Ishikawa (cell line): ENCODE results near the gene WDFY2.

Source experiments
- CEBPB ChIP-seq: IDR thresholded peaks from 2 replicates; pipeline ENCODE4 v1.6.1; 2012
- CREB1 ChIP-seq: IDR thresholded peaks from 2 replicates; pipeline ENCODE4 v1.6.1; 2012; ENCODE audit warnings: low read depth
- EGR1 ChIP-seq: IDR thresholded peaks from 2 replicates; pipeline ENCODE4 v1.6.1; 2012
- EP300 ChIP-seq: IDR thresholded peaks from 2 replicates; pipeline ENCODE4 v1.6.1; 2012; ENCODE audit warnings: borderline replicate concordance
- FOXM1 ChIP-seq: IDR thresholded peaks from 2 replicates; pipeline ENCODE4 v1.6.1; 2012; ENCODE audit warnings: low read depth, borderline replicate concordance
- NFIC ChIP-seq: IDR thresholded peaks from 2 replicates; pipeline ENCODE4 v1.6.1; 2012
- RAD21 ChIP-seq: IDR thresholded peaks from 2 replicates; pipeline ENCODE4 v1.6.1; 2012; ENCODE audit warnings: low read depth
- TAF1 ChIP-seq: IDR thresholded peaks from 2 replicates; pipeline ENCODE4 v1.6.1; 2012; ENCODE audit warnings: low read depth, mild to moderate bottlenecking
- TCF12 ChIP-seq: IDR thresholded peaks from 2 replicates; pipeline ENCODE4 v1.6.1; 2012; ENCODE audit warnings: low read depth
- TEAD4 ChIP-seq: IDR thresholded peaks from 2 replicates; pipeline ENCODE4 v1.6.1; 2012
- YY1 ChIP-seq: IDR thresholded peaks from 2 replicates; pipeline ENCODE4 v1.6.1; 2012; ENCODE audit warnings: low read depth
- ZBTB7A ChIP-seq: IDR thresholded peaks from 2 replicates; pipeline ENCODE4 v1.6.1; 2012; ENCODE audit warnings: low read depth
- TF ChIP-seq, protein P1 (sequence below): IDR thresholded peaks from 2 replicates; pipeline ENCODE4 v1.6.1; 2012
- TF ChIP-seq, protein P2 (sequence below): IDR thresholded peaks from 2 replicates; pipeline ENCODE4 v1.6.1; 2012
- TF ChIP-seq, protein P3 (sequence below): IDR thresholded peaks from 2 replicates; pipeline ENCODE4 v1.6.1; 2012; ENCODE audit warnings: low read depth, mild to moderate bottlenecking

WDFY2 gene

GRCh38 chr13:51689663-51689996 lies 105.4 kb downstream of the WDFY2 start:
- TF ChIP-seq NFIC (no peak), ZBTB7A (no peak), FOXM1 (no peak), TAF1 (no peak), RAD21 (no peak), TCF12 (no peak), TEAD4 (no peak)
- TF ChIP-seq, protein P1, sequence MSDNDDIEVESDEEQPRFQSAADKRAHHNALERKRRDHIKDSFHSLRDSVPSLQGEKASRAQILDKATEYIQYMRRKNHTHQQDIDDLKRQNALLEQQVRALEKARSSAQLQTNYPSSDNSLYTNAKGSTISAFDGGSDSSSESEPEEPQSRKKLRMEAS: no peak
- TF ChIP-seq, protein P2, sequence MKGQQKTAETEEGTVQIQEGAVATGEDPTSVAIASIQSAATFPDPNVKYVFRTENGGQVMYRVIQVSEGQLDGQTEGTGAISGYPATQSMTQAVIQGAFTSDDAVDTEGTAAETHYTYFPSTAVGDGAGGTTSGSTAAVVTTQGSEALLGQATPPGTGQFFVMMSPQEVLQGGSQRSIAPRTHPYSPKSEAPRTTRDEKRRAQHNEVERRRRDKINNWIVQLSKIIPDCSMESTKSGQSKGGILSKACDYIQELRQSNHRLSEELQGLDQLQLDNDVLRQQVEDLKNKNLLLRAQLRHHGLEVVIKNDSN: no peak

DNA sequence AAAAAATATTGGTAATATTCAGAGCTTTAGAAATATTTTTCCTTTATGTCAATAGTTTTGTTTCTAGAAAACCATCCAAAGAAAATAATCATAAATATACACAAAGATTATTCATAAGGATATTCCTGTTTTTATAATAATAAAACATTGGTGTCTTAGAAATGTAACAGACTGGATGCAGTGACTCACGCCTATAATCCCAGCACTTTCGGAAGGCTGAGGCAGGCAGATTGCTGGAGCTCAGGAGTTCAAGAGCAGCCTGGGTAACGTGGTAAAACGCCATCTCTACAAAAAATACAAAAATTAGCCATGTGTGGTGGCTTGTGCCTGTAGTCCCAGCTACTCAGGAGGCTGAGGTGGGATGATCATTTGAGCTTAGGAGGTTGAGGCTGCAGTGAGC lies 112.9 kb downstream of the WDFY2 start:
- no peak for TF ChIP-seq TEAD4
- no peak for TF ChIP-seq NFIC
- no peak for TF ChIP-seq EGR1
- no peak for TF ChIP-seq FOXM1
- no peak for TF ChIP-seq CREB1

DNA sequence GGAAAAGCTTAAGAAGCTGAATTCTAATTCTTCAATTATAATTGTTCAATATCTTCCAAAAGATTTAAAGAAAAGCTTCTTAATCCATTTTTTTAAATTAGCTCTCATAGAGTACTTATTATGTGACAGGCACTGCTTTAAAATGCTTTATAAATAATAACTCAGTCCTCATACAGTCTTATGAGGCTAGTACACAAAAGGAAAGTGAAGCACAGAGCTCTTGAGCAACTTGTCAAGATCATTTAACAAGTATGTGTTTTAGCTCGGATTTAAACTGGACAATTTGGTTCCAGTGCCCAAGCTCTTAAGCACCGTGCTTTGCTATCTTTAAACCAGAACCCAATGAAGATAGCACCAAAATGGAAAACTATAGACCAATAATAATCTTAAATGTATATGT lies 113.6 kb downstream of the WDFY2 start:
- TF ChIP-seq, protein P1: no peak
- TF ChIP-seq, protein P3, sequence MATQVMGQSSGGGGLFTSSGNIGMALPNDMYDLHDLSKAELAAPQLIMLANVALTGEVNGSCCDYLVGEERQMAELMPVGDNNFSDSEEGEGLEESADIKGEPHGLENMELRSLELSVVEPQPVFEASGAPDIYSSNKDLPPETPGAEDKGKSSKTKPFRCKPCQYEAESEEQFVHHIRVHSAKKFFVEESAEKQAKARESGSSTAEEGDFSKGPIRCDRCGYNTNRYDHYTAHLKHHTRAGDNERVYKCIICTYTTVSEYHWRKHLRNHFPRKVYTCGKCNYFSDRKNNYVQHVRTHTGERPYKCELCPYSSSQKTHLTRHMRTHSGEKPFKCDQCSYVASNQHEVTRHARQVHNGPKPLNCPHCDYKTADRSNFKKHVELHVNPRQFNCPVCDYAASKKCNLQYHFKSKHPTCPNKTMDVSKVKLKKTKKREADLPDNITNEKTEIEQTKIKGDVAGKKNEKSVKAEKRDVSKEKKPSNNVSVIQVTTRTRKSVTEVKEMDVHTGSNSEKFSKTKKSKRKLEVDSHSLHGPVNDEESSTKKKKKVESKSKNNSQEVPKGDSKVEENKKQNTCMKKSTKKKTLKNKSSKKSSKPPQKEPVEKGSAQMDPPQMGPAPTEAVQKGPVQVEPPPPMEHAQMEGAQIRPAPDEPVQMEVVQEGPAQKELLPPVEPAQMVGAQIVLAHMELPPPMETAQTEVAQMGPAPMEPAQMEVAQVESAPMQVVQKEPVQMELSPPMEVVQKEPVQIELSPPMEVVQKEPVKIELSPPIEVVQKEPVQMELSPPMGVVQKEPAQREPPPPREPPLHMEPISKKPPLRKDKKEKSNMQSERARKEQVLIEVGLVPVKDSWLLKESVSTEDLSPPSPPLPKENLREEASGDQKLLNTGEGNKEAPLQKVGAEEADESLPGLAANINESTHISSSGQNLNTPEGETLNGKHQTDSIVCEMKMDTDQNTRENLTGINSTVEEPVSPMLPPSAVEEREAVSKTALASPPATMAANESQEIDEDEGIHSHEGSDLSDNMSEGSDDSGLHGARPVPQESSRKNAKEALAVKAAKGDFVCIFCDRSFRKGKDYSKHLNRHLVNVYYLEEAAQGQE: no peak
- TF ChIP-seq YY1 (no peak), CEBPB (no peak), EP300 (no peak), RAD21 (no peak), ZBTB7A (no peak), CREB1 (no peak), TEAD4 (no peak), TCF12 (no peak), FOXM1 (no peak), TAF1 (no peak), NFIC (no peak), EGR1 (no peak)
- TF ChIP-seq, protein P2: no peak

GRCh38 chr13:51698352-51698751 lies 114.1 kb downstream of the WDFY2 start:
- TF ChIP-seq CREB1: no peak
- no peak for TF ChIP-seq NFIC
- no peak for TF ChIP-seq TCF12
- TF ChIP-seq FOXM1: no peak
- TF ChIP-seq, protein P1: no peak
- no peak for TF ChIP-seq RAD21

DNA sequence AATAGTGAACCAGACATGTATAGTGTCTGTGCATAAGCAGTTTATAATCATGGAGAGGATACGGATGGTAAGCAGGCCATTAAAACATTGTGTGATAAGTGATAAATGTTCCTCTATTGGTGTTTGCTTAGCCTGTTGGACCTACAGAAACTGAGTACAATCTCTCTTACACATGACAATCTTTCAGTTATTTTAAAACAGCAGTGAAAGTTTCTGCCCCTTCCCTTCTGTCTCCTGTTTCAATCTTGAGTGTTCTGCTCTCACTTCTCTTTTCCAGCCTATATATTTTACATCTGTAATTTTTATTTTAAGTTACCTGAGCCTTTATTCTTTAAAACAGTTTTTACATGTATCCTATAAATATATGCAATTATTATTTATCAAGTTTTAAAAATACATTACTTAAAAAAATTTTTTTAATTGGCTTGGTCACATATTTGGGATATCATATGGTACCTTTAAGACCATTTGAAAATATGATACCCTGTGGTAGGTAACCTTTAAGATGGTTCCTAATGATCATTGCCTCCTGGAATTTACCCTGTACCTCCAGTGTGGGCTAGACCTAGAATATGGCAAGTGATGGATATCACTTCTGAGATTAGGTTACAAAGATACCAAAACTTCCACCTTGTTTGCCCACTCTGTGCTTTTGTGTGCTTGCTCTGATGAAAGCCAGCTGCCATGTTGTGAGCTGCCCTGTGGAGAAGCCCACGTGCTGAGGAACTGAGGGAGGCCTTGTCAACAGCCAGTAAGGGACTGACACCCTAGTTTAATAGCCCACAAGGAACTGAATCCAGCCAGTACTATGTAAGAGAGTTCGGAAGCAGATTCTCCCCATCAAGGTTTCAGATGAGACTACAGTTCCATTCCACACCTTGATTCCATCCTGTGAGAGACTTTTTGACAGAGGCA lies 120.4 kb downstream of the WDFY2 start:
- TF ChIP-seq EGR1 (no peak), NFIC (no peak), ZBTB7A (no peak), FOXM1 (no peak), TCF12 (no peak), TEAD4 (no peak), CEBPB (no peak), YY1 (no peak), EP300 (no peak), CREB1 (no peak), TAF1 (no peak), RAD21 (no peak)
- TF ChIP-seq, protein P3: no peak
- TF ChIP-seq, protein P1: no peak
- TF ChIP-seq, protein P2: no peak
